Measurements from ENCODE around the gene BTG1.

Gene BTG1

DNA sequence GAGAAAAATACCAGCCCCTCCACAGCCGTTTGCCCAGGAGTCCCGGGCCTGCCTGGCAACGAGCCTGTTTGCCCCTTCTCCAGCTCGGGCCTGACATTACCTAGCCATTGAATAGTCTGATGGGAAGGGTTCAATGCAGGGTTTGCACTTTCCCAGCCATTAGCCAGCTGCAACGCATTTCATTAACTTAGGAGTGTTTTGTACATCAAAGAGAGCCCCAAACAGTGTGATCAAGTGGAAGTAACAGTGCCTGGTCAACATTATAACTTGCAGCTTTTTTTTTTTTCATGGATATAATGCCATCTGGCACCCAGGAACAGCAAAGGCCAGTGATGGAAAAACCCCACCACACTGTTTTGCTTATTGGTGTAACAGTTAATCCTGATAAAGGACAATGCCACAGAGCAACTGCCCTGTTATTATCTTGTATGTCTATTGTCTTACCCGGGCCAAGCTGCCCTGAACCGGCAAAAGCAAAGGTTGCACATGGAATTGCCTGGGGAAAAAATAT lies 38.0 kb downstream of the BTG1 start:
- TF ChIP-seq, protein P1, sequence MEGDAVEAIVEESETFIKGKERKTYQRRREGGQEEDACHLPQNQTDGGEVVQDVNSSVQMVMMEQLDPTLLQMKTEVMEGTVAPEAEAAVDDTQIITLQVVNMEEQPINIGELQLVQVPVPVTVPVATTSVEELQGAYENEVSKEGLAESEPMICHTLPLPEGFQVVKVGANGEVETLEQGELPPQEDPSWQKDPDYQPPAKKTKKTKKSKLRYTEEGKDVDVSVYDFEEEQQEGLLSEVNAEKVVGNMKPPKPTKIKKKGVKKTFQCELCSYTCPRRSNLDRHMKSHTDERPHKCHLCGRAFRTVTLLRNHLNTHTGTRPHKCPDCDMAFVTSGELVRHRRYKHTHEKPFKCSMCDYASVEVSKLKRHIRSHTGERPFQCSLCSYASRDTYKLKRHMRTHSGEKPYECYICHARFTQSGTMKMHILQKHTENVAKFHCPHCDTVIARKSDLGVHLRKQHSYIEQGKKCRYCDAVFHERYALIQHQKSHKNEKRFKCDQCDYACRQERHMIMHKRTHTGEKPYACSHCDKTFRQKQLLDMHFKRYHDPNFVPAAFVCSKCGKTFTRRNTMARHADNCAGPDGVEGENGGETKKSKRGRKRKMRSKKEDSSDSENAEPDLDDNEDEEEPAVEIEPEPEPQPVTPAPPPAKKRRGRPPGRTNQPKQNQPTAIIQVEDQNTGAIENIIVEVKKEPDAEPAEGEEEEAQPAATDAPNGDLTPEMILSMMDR (IDR thresholded peaks at IDR 0.05; ENCODE audit: low read depth, low read length), result no peak
- H3K4me3 ChIP-seq (replicated peaks in 1 of 2; ENCODE audit: low read depth in 2 of 2, low read length in 2 of 2), result no peak overlapping the region
- DNase-seq (ENCODE audit: low read depth in 2 of 2), result no peak

DNA sequence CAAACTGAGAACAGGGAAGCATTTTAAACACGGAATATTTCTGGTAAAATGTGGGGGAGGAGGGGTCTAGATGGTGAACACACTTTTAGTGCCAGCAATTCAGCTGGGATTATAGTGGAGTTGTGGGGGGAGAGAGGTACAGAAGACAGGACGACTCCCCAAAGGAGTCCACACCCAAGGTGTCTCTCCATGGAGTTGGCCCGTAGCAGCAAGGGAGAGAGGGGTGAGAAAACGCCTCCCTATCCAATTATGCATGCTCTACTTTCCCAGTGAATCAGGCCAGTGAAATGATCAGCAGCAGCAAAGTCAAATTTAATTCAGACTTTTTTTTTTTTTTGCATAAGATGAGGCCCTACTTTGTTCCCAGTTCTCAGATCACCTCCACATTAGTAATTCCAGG lies 38.6 kb downstream of the BTG1 start:
- H3K4me3 ChIP-seq (replicated peaks in 1 of 2; ENCODE audit: low read depth in 2 of 2, low read length in 2 of 2), result no peak overlapping the region
- TF ChIP-seq, protein P1 (IDR thresholded peaks at IDR 0.05; ENCODE audit: low read depth, low read length), result no peak
- DNase-seq (ENCODE audit: low read depth in 2 of 2), result no peak

DNA sequence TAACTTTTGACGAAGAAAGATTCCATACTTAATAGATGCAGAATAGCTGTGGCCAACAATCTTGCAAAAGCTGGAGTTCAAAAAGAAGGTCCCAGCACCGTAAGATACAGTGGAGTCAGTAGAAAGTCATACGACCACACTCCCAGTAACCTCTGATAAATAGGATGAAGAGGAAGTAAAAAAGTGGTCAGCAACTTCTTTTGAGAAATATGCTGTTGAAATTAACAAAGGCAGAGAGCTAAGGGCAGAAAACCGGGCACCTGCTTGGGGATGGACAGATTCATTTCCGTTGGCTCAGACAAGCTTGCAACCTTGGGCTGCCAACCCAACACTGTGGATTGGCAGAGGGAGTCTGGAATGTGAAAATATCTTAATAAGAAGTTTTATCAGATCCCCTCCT lies 40.0 kb downstream of the BTG1 start:
- no peak overlapping the region for H3K4me3 ChIP-seq (replicated peaks in 1 of 2; ENCODE audit: low read depth in 2 of 2, low read length in 2 of 2)
- TF ChIP-seq, protein P1 (IDR thresholded peaks at IDR 0.05; ENCODE audit: low read depth, low read length), result no peak
- DNase-seq (ENCODE audit: low read depth in 2 of 2), result no peak

DNA sequence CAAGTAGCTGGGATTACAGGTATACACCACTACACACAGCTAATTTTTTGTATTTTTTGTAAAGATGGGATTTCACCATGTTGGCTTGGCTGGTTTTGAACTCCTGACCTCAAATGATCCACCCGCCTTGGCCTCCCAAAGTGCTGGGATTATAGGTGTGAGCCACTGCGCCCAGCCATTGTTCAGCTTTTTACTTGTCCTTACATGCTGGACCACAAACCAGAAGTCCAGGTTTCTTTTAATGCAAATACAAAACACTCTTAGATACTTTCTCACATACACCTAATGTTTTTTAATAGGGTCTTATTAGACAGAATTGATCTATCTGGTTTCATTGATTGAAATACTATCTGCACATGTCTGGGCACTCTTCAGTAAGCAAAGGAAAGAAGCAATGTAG lies 40.5 kb downstream of the BTG1 start:
- TF ChIP-seq, protein P1 (IDR thresholded peaks at IDR 0.05; ENCODE audit: low read depth, low read length), result no peak
- no peak overlapping the region for H3K4me3 ChIP-seq (replicated peaks in 1 of 2; ENCODE audit: low read depth in 2 of 2, low read length in 2 of 2)
- DNase-seq (ENCODE audit: low read depth in 2 of 2), result no peak

DNA sequence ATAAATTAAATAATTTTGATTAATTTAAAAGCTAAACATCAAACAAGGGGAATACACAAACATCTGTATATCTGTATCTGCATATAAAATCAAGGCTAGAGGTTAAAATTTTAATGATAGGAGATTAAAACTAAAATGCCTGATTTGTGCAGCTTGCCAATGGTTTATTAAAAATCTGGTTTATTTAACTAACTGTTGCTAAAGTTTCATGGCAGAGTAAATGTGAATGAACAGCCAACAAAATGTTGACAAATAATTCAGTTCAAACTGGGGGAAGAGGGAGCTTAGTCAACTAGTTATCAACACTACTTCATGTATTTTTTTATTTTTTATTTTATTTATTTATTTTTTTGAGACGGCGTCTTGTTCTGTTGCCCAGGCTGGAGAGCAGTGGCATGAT lies 43.0 kb downstream of the BTG1 start:
- TF ChIP-seq, protein P1 (IDR thresholded peaks at IDR 0.05; ENCODE audit: low read depth, low read length), result no peak
- H3K4me3 ChIP-seq (replicated peaks in 1 of 2; ENCODE audit: low read depth in 2 of 2, low read length in 2 of 2), result no peak overlapping the region
- DNase-seq (ENCODE audit: low read depth in 2 of 2), result no peak

DNA sequence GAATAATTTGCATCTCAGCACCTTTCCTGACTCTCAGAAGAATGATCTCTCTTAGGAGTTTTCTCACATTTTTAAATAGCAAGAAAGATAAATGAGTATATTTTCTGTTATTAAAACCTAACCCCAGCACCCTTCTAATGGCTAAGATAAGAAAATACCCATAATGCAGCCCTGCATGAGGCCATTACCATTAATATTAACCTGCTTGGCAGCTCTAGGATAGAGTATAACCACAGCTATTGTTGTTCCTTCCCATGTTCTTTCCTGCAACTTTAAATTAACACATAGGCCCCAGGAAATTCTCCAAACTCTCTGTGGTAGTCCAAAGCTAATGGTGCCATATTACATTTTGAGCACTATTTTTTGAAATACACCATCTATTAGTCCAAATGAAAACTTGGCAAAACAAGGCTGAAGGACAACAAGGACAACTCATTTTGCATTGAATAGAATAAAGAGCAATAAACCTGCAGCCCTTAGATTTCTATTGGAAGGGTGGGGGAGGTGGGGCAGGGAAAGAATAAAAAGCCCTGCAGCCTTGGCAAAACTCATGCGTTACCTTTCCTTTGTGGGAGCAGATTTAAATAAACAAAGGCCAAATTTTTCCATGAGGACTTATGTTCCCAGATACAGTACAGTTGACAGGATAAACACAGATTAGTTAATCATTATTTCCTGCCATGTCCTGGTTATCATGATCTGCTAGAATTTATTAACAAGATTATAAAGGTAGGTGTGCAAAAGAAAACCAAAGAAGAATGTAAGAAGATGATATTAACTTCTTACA lies 46.9 kb downstream of the BTG1 start:
- TF ChIP-seq, protein P1 (IDR thresholded peaks at IDR 0.05; ENCODE audit: low read depth, low read length), result no peak
- no peak for DNase-seq (ENCODE audit: low read depth in 2 of 2)
- H3K4me3 ChIP-seq (replicated peaks in 1 of 2; ENCODE audit: low read depth in 2 of 2, low read length in 2 of 2), result no peak overlapping the region
